ENCODE results near the gene TTC23.

TTC23 gene

DNA sequence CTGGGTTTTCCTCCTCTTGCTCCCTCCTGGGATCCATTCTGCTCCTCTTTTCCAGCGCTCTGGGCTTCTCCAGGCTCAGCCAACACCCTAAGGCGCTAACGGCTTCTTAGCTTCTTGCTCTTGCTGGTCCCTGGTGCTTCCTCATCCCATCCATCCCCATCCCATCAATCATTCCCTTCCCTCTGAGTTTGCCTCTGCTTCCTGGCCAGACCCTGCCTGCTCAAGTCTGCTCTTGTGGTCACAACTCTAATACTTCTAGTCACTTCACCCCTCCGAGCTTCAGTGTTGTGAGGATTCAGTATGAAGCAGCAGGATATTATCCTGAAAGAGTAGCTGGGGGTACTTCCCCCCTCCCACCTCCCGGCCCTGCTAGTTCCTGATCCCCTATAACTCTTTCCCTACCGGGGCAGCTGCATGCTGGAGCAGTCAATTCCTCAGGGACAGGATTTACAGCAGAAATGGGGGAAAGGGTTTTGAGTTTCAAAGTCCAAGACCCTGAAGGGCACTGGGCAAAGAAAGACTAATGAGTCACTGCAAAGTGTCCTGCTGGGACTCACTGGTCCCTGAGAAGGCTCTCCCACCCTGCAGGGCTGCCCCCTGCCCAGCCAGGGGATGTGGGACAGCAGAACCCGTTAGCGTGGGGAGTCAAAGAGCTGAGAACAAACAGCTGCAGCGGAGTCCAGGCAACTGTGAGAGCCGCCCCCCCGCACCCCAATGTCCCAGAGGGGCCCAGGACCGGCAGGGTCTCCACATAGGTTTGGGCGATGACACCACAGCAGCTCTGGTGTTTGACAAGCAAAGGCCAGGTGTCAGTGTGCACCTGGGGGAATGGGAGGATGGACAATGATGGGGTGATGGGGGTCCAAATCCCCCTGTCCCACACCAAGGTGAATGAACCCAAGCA, 146.8 kb downstream of the TTC23 start:
- DNase-seq (ENCODE audit: low read depth), result no peak

DNA sequence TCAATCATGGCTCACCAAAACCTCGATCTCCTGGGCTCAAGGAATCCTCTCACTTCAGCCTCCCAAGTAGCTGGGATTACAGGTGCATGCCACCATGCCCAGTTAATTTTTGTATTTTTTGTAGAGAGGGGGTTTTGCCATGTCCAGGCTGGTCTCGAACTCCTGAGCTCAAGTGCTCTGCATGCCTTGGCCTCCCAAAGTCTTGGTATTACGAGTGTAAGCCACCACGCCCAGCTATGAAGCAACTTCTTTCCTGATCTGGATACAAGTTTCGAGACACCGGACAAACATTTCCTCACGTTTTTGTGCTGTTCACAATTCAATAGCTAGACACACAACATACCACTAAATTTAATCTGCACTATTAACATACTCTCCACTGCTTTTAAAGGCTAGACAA, 147.9 kb downstream of the TTC23 start:
- DNase-seq (ENCODE audit: low read depth), result no peak

DNA sequence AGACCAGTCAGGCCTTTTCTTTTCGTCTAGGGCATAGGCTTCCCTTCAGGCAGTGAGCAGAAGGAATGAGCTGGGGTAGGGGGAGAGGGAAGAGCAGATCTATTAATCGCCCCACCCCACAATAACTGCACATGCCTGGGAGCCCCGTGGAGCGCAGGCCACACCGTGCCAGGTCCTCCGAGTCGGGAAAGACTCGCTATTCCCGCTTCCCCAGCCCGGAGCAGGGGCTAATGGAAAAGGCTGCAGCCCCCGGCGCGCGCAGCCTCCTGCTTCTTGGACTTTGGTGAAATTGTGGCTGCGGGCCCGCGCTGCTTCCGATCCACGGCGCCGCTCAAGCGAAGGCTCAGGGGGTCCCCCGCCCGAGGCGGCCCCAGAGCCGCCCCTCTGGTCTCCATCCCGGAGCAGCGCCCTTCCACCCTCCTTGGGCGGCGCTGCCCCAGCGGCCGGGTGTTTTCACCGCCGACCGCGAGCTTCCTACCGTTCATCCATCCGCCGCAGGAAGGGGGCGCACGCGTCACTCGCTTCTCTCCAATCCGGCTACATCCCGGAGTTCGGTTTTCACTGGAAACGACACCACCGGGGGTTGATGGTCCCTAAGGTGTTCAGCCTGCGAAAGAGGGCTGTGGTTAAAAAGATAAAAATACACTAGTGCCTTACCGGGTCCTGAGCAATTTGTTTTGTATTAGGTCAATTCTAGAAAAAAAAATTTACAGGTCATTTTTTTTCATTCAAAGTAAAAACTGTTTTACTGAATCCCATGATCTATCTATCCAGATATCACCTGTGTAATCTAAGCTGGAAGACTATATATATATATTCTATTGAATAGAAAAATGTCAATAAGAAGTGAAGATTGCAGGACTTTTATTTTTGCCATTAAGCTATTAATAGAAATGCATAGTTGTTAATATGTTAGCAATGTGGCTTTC, 148.9 kb downstream of the TTC23 start:
- peak; percentile 81 for DNase-seq (ENCODE audit: low read depth)

DNA sequence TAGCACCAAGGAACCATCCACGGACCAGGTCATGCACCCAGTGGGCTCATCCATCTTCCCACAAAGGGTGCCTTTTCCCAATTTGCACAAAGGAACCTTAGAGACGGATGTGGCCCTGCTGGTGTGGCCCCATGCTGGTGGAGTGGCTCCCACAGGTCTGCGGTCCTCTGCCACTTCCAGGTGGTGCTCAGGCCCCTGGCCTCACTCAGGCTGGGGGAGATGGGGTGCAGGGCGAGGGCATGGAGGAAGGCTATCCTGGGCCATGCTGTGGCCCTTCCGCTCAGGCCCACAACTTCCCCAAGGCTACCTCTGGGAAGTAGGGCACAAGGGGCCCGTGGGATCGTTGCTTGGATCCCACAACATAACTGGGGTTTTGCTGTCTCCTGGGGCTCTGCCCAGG, 149.7 kb downstream of the TTC23 start:
- DNase-seq (ENCODE audit: low read depth), result no peak

DNA sequence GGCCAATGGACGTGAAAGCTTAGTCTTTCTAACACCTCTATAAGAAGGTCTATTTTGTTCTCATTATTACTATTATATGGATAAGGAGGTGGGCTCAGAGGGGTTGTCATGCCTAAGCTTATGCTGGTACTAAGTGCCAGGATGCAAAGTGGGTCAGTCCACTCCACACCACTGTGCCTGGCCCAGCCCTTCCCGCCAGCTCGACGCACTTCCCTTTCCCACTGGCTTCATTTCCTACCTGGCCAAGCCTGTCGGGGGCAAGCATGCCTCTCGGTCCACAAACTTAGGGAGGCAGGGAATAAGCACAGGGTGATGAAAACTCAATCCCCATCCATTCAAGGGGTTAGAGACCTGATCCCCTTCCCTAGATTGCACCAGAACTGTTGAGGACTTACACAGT, 150.4 kb downstream of the TTC23 start:
- DNase-seq (ENCODE audit: low read depth), result no peak

DNA sequence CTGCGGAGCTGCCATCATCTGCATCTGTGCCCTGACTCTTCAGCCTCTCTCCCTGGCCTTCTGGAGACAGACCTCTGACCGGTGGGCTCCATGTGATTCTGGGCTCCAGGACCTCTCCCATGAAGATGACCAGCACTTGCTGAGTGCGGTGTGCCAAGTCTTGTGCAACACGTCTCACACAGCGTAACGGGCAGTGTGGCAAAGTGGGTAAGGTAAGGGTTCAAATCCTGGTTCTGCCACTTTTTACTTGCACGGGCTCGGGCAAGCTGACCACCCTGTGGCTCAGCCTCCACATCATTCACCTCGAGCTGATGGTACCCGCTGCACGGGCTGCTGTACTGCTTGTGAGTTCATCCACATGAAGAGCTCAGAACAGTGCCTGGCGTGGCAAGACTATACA, 151.0 kb downstream of the TTC23 start:
- DNase-seq (ENCODE audit: low read depth), result no peak

DNA sequence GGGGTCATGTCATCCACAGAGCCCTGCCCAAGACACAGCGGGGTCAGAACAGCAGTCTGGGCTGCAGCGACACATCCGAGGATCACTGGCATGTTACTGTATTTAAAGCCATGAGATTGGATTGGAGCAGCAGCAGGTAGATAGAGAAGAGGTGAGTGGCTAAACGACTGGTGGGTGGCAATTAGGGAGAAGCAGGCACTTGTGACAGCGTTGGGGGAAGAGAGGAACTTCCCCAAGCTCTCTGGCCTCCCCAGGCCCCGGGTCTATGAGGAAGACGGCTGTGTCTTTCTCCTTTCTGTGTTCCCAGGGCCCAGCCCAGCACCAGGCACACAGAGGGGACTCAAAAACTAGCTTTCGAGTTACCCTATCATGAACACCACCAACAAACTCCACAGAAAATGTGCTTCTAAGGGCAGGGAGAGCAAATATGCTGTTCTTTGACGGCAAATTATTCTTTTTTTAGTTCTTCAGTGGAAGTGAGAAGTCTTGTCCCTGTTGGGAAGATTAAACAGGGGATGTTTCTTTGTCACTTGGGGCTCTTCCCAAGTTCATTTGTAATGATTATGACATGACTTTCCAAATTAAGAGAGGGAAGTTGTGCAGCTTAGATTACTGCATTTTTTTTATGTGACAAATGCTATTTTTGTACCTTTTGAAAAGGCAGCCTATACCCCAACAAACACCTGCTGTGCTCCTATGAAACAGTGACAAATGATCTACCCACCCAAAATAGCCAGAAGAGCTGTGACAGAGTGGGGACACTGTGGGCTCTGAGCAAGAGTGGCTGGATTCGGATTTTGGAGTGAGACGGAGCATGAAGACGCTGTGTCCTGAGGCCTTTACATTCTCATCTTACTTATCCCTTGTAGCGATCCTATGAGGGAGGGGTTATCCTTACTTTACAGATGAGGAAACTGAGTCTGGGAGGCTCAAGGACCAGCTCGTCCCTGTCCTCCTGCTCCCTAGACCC, 151.7 kb downstream of the TTC23 start:
- DNase-seq (ENCODE audit: low read depth), result no peak

DNA sequence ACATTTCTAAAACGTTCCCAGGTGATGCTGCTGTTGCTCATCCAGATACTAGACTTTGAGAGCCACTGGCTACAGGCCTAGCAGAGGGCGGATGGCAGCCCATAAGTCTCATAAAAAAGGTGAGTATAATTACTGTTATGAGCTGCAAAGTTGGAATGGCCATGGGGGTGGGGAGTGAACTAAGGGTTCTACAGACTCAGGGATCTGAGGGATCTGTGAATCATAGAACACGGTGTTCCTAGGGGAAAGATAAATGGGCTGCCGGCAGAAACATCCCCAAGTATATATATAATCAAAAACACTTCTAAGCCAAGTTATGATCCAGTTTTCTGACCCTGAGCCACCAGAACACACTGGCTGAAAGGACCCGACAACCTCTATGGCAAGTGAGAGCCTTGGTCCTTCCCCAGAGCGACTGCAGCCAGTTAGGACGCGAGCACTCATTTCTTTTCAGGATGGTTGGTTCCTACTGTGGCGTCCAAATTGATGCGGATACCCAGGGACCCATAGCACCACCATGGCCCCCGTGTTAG, 152.4 kb downstream of the TTC23 start:
- DNase-seq (ENCODE audit: low read depth), result no peak

DNA sequence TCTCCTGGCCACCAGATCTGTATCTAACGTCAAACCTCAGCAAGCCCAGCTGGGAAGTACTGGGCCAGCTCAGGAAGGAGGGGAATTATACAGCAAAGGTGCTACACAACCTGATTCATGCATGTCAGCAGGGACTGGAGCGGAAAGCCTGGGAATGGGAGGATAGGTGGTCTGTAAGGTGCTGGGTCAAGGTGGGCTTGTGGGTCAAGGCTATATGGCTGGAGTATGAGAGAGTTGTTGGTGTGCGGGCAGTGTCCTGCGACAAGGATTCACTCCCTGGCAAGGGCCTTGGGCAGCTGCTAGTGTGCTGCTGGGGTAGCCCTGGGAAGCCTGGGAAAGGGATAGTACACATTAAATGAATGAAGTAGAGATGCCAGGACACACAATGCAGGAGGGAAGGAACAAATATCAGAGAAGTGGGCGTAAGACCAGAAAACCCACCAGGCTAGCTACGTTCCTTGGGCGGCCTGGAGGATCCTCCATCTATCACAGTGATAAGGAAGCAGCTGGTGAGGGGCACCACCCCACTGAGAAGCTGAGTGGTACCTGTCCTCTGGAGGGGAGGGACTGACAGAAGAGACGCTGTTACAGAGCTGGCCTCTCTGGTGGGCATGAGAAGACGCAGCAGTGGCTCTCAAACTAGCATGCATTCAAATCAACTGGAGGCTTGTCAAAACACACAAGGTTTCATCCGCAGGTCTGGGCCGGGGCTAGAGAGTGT, 153.0 kb downstream of the TTC23 start:
- no peak for DNase-seq (ENCODE audit: low read depth)

DNA sequence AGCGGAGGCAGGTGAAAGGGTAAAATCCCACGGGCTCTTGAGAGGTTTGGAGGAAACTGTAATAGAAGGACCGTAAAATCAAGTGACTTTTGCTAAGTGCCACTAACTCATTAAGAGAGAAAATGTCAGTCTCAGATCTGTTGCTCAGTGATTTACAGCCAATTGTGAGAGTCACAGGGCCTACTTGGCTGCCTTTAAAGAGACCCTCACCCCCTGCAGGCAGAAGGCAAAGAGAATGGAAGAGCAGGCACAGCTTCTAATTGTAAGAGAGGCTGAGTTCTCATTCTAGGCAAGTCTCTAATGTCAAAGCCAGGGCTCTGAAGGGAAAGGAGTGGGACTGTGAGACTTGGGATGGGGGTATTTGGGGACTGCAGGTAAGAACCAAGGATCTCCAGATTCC, 153.8 kb downstream of the TTC23 start:
- no peak for DNase-seq (ENCODE audit: low read depth)

DNA sequence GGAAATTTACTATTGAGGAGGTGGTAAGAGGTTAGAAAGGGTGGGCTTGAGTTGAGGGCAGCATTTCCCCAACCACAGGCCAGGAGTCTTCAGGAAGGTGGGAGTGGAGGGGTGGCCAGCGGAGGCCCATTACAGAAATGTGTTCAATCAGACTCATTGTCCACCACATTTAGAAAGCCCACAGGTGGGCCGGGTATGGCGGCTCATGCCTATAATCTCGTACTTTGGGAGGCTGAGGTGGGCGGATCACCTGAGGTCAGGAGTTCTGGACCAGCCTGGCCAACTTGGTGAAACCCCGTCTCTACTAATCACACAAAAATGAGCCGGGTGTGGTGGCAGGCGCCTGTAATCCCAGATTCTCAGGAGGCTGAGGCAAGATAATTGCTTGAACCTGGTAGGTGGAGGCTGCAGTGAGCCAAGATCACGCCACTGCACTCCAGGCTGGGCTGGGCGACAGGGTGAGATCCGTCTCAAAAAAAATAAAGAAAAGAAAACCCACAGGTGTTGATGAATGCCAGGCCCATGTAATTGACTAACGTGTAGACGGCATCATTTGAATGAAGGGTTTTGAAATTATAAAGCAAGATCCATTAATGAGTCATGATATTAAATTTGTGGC, 156.7 kb downstream of the TTC23 start:
- DNase-seq (ENCODE audit: low read depth), result no peak

DNA sequence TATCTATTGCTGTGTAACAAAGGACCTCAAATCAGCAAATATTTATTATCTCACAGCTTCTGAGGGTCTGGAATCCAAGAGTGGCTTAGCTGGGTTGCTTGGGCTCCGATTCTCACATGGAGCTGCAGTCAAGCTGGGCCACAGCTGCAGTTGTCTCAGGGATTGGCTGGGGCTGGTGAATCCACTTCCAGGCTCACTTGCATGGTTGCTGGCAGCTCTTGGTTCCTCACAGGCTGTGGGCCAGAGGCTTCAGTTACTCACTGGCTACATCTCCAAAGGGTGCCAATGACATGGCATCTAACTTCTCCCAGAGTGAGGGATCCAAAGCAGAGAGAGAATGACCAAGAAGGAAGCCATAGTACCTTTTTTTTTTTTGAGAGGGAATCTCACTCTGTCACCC, 158.4 kb downstream of the TTC23 start:
- DNase-seq (ENCODE audit: low read depth), result no peak

DNA sequence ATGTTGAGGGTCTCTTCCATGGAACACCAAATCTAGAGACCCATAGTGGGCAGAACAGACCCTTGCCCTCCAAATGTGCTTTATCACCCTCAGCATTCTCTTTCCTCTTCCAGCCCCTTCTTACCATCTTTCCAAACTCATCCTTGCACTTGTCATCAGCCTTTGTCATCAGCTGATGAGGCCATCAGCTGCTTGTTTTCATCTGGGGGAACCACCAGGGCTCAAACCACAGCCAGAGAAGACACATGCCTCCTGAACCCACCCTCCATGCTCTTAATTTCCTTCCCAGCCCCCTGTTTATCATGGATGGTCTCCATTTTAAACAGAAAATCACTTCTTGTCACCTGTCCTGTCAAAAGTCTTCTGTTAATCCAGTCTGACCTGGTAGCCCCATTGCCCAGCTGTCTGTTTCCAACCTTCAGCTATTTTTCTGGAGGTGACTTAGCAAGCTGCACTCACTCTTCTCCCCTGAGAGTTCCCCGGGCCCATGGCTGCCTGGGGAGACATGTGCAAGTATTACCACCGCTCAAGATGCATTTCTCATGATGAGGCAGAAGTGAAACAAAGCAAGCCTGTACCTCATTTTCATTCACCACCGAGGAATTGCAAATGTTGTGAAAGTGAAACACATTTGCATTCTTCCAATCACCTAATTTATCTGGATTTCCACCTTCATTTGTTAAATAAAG, 159.2 kb downstream of the TTC23 start:
- no peak for DNase-seq (ENCODE audit: low read depth)

DNA sequence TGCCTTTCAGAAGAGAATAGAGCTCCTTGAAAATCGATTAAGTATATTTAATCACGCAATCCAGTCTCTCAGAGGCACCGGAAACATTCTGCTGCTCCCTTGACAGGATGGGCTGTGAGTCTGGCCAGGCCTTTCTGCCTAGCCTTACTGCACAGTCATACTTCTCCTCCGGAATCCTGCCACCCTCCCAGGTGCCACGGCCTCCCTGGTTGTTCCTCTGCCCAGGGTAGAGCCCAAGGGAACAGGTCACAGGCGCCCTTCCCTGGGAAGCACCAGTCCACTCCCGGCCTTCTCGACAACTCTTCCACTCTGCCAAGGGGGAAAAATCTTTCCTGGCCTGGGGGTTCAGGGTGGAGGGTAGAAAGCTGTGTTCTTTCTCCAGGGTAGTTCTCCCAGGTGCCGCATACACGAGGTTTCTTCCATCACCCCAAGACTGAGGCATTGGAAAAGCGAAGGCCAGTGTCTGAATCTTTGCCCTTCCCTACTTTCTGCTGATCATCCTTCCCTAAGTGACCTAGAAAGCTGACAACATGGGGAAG, 161.9 kb downstream of the TTC23 start:
- no peak for DNase-seq (ENCODE audit: low read depth)

DNA sequence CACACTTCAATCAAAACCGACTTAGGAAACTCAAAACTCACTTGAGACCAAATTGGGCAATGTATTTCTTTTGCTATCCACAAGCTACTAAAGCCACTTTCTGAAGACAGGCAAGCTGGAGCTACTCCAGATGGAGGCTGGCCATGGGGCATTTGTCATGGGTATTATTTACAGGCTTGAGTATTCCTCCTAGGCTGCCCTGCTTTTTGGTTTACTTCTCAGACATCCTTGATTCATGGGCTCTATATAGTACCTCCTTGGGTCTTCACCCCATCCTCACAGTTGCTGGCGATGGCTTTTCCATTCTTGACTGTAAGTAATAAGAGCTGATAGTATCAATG, 163.1 kb downstream of the TTC23 start:
- no peak for DNase-seq (ENCODE audit: low read depth)

Measured in ELR (cell line).